ENCODE measurements around the gene CREB3L2.

The CREB3L2 gene

GRCh38 chr7:138025215-138026186, 23.6 kb upstream of the CREB3L2 start:
- H3K4me3 ChIP-seq (ENCODE audit: low read length): no peak overlapping the region
- no peak for TF ChIP-seq CTCF (conservative IDR thresholded peaks at IDR 0.05; ENCODE audit: low read length)
- DNase-seq (ENCODE audit: low read depth): no peak

- no peak for DNase-seq (ENCODE audit: low read depth)
- no peak for TF ChIP-seq CTCF (conservative IDR thresholded peaks at IDR 0.05; ENCODE audit: low read length)
- H3K4me3 ChIP-seq (ENCODE audit: low read length): no peak overlapping the region
Measured at GRCh38 chr7:138024765-138025164, 22.9 kb upstream of the CREB3L2 start.

GRCh38 chr7:138024343-138024691, 22.4 kb upstream of the CREB3L2 start:
- no peak for DNase-seq (ENCODE audit: low read depth)
- no peak overlapping the region for H3K4me3 ChIP-seq (ENCODE audit: low read length)
- no peak for TF ChIP-seq CTCF (conservative IDR thresholded peaks at IDR 0.05; ENCODE audit: low read length)

- no peak for TF ChIP-seq CTCF (conservative IDR thresholded peaks at IDR 0.05; ENCODE audit: low read length)
- no peak for DNase-seq (ENCODE audit: low read depth)
- H3K4me3 ChIP-seq (ENCODE audit: low read length): no peak overlapping the region
Measured at GRCh38 chr7:138023618-138024342, 21.9 kb upstream of the CREB3L2 start.

- no peak for TF ChIP-seq CTCF (conservative IDR thresholded peaks at IDR 0.05; ENCODE audit: low read length)
- no peak overlapping the region for H3K4me3 ChIP-seq (ENCODE audit: low read length)
- DNase-seq (ENCODE audit: low read depth): no peak
Measured at GRCh38 chr7:138021889-138022288, 20.0 kb upstream of the CREB3L2 start.

- TF ChIP-seq CTCF (conservative IDR thresholded peaks at IDR 0.05; ENCODE audit: low read length): no peak
Measured at GRCh38 chr7:138017992-138018391, 16.1 kb upstream of the CREB3L2 start.

More at GRCh38 chr7:138017992-138018391, 16.1 kb upstream of the CREB3L2 start:
- no peak overlapping the region for H3K4me3 ChIP-seq (ENCODE audit: low read length)
- DNase-seq (ENCODE audit: low read depth): no peak
